HG02884 (cell line): ENCODE measurements around the gene CDC42BPG.

Experiments
- ATAC-seq: cut with Tn5 transposase; IDR thresholded peaks from one replicate; pipeline ENCODE4 v1.9.1; 2021; ENCODE audit warnings: mild to moderate bottlenecking, moderate library complexity; ENCODE audit not compliant: unreplicated experiment

The CDC42BPG gene, protein sequence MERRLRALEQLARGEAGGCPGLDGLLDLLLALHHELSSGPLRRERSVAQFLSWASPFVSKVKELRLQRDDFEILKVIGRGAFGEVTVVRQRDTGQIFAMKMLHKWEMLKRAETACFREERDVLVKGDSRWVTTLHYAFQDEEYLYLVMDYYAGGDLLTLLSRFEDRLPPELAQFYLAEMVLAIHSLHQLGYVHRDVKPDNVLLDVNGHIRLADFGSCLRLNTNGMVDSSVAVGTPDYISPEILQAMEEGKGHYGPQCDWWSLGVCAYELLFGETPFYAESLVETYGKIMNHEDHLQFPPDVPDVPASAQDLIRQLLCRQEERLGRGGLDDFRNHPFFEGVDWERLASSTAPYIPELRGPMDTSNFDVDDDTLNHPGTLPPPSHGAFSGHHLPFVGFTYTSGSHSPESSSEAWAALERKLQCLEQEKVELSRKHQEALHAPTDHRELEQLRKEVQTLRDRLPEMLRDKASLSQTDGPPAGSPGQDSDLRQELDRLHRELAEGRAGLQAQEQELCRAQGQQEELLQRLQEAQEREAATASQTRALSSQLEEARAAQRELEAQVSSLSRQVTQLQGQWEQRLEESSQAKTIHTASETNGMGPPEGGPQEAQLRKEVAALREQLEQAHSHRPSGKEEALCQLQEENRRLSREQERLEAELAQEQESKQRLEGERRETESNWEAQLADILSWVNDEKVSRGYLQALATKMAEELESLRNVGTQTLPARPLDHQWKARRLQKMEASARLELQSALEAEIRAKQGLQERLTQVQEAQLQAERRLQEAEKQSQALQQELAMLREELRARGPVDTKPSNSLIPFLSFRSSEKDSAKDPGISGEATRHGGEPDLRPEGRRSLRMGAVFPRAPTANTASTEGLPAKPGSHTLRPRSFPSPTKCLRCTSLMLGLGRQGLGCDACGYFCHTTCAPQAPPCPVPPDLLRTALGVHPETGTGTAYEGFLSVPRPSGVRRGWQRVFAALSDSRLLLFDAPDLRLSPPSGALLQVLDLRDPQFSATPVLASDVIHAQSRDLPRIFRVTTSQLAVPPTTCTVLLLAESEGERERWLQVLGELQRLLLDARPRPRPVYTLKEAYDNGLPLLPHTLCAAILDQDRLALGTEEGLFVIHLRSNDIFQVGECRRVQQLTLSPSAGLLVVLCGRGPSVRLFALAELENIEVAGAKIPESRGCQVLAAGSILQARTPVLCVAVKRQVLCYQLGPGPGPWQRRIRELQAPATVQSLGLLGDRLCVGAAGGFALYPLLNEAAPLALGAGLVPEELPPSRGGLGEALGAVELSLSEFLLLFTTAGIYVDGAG (N-terminal part only)

DNA sequence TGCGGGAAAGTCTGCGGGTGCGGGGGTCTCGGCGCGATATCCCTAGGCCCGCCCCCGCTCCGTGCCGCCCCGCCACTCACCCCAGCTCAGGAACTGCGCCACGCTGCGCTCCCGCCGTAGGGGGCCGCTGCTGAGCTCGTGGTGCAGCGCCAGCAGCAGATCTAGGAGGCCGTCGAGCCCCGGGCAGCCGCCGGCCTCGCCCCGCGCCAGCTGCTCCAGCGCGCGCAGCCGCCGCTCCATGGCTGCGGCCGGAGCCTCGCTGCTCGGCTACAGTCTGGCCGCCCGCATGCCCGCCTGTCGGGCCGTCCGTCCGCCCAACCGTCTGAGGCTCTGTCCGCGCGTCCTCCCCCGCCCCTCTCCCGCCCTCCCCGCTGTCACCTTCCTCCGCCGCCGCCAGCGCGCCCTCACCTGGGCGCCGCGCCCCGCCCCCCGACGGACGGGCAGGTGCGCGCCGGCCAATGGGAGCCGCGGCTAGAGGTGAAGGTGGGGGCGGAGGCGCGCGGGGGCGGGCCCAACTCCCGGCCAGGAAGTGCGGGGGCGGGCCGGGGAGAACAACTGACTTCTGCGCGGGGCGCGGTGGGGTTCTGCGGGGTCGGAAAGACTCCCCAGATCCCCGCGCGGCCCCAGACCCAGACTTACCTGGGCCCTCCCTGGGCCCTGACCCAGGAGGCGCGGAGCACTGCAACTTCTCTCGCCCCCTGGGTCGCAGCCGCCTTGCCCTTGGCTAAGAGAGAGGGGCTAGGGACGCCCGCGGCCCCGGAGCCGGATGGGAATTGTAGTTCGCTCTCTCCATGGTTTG lies at the start of gene CDC42BPG:
Gene CDC42BPG, minus strand, starts transcription at position 324 of the 799 bp plus-strand sequence. Its CDS starts 84 bp downstream, at position 240.
- no peak for ATAC-seq

DNA sequence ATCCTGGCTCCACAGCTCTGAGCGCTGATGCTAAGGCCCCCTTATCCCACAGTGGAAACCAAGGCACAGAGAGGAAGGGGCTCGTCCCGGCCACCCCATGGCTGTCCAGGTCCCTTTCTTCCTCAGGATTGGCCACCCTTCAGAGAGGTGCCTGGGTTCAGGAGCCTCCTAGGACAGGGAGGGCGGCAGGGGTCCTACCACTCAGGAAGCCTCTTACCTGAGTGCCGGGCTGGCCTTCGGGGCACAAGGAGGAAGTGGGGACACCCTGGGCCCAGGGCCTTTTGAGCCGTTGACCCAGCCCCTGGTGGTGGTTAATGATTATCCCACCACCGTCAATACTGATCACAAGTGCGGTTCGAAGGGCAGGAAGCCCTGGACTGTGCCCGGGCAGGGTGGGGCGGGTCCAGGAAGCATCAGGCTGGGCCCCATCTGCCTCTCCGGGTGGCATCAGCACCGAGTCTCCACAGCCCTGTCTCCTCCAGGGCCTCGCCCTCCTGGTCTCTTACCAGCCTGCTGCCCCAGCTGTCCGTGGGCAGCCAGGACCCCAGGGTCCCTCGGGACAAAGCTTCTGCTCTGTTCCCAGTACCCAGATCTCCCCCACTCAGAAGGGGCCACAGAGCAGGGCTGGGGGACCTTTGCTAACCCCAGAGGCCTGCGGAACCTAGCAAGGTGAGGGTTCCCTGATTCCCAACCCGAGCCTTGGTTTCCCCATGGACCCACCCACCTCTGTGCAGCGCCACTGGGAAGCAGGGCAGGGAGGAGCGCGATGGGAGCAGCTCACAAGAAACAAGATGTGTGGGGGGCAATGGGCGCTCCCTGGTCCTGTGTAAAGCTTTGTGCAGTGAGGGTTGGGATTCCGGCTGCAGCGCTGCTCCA lies 49.0 kb upstream of the CDC42BPG start:
- no peak for ATAC-seq

DNA sequence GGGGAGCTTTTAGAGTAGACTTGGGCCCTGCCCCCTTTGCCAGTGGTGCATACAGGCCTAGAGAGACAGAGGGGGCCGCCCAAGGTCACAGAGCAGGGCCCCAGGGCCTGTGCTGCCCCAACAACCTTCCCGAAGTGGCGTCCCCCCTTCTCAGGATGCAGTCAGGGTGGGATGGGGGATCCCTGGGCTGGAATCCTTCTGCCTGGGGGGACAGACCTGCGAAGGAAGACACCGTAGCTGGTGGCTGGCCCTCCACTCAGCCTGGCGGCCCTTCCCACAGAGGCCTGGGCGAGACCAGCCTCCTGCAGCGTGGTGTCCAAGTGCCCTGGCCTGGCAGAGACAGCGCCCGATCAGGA lies 48.4 kb upstream of the CDC42BPG start:
- ATAC-seq, result no peak

DNA sequence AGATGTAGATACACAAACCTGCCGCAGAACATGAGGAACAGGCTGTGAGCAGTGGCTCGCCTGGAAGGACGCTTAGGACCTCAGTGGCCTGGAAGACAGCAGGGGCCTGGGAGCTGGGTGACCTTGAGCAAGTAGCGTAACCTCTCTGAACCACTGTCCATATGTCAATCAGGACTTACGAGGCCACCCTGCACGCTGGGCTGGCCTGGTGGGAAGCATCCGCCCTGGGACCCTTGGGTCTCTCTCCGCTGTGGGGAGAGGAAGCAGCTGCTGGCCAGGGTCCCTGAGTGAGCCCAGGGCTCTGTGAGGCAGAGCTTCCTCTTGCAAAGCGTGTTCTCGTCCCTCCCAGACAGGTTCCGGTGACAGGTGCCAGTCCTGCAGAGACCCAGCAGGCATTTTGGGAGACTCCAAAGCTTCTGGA lies 48.0 kb upstream of the CDC42BPG start:
- no peak for ATAC-seq

DNA sequence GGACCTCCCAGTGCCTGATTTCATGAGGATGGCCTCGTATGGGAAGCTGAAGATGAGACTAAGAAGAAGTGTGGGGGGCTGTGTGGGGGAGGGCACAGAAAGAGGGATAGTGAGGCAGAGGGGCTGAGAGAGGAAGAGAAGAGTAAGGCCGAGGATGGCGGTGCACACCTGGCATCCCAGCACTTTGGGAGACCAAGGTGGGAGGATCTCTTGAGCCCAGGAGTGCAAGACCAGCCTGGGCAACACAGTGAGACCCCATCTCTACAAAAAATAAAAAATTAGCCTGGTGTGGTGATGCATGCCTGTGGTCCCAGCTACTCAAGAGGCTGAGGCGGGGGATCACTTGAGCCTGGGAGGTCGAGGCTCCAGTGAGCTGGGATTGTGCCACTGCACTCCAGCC lies 47.4 kb upstream of the CDC42BPG start:
- no peak for ATAC-seq

DNA sequence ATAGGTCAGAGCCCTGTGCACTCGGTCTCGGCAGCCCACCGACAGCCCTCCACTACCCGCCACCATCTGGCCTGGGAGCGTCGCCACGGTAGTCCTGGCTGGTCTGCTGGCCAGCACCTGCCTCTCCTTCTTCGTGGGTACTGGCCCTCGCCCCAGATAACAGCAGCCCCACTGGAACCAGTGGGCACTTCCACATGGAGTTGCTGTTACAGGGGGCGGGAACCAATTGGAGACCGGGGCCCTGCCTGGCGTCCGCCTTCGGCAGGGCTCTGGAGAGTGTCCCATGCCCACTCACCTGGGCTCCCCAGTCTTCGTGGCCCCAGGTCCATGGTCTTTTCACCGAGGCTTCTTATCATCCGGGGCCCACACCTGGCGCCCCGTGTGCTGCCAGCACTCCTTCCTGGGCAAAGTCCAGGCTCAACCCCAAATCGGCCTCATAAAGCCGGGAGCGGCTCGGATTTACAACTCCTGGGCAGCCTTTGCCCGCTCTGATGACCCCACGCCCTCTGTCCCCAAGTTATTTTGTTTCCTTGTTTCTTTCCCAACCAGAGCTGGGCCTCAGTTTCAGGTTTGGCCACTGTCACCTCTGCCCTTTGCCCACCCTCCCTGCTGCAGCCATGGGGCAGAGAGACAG lies 46.9 kb upstream of the CDC42BPG start:
- ATAC-seq, result no peak

DNA sequence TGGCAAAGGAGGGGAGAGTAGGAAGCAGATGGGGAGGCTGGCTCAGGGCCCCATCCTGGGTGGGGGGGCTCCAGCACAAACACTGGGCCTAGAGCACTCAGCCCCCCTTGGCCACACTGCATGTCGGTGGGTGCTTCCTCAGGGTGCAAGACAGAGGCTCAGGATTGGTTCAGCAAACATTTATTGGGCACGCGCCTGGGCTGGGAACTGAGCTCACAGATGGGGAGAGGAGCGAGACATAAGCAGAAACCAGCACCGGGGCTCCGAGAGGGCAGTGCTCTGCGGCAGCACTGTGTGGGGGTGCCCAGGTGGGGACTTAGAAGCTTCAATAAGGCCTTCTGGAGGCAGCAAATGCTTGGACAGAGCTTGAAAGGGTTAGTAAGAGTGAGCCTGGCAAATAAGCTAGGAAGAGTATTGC lies 46.1 kb upstream of the CDC42BPG start:
- ATAC-seq, result no peak

DNA sequence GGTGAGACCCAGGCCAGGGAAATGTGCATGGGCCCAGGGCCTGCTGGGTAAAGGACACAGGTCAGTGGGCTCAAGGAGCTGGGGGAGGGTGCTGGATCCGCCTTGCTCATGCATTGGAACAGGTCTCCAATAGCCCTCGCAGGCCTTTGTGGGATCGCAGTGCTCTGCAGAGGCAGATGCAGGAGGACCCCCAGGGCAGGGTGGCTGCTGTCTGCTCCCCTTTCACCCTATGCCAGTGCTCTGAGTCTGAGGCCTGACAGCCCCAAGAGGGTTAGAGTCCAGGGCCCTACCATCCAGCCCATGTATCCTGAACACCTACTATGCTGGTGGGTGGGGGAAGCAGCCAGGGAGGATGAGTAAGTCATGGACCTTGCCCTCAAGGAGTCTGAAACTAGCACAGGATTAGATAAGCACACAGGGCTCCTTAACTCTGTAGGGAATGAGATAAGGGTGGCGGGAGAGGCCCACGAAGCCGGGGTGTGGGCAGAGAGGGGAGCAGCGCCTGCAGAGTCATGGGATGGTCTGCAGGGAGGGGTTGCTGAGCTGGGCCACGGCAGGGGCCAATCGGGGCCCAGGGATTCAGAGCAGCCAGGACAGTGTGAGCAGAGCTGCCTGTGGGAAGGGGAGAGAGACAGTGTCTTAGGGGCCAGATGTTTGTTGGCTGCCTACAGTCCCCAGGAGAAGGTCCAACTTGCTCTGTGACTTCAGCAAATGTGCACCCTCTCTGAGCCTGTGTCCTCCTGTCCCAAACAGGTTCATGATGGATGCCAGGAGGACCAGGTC lies 44.5 kb upstream of the CDC42BPG start:
- no peak for ATAC-seq

DNA sequence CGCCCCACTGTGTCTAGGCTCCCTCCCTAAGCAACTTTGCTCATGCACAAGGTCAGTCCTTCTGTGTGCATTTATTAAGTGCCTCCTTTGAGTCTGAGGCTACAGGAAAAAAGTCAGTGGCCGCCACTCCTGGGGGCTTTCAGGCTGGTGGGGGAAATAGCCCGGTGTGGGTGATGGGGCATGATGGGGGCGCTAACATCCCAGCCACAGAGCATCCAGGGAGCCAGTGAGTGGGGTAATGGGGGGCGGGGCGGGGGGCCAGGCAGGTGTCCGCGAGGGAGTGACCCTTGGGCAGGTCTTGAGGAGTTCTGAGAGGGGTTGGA lies 43.9 kb upstream of the CDC42BPG start:
- ATAC-seq, result no peak

DNA sequence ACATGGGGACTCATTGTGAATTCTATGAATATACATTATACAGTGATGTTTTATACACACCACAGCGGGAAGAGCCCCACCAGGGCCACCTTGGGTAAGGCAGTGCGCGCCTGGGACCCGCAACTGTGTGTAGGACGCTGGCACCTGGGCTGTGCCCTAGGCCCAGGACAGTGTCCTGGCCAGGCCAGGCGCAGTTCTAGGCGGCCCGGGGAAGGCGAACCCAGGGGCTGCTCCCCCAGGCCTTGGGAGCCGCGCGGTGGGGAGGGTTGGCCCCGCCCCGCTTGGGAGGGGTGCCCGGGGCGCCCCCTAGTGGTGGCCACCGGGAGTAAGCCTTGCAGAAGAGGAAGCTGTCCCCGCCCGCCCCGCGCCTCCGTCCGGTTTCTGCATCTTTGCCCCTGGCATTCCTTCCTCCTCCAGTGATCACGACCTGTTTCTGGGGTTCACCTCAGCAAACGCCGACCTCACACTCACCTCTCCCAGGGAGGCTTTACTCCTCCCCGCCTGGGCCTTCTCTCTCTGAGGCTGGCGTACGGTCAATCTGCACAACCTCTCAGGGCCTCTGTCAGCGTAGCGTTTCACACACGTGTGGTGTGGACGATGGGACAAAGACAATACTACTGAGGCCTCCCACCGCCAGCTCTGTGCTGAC lies 43.4 kb upstream of the CDC42BPG start:
- ATAC-seq, result no peak

DNA sequence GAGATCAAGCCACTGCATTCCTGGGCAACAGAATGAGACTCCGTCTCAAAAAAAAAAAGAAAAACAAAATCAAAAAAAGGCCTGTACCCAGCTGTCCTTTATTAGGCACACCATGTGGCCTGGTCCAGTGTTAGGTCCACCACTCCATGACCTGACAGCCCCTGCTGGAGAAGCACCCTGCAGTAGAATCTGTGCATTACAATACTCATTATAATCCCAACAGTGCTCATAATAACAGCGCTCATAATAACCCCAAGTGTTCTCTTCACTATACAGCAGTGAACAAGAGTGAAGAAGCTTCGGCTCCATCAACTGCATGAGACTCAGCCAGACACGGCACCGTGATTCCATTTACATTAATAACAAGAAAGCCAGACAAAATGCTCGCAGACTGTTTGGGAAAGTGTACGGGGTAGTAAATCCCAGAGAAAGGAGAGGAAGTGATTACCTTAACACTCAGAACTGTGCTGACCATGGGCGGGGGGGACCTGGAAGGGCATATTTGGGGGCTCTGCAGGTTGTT lies 42.8 kb upstream of the CDC42BPG start:
- ATAC-seq, result no peak

DNA sequence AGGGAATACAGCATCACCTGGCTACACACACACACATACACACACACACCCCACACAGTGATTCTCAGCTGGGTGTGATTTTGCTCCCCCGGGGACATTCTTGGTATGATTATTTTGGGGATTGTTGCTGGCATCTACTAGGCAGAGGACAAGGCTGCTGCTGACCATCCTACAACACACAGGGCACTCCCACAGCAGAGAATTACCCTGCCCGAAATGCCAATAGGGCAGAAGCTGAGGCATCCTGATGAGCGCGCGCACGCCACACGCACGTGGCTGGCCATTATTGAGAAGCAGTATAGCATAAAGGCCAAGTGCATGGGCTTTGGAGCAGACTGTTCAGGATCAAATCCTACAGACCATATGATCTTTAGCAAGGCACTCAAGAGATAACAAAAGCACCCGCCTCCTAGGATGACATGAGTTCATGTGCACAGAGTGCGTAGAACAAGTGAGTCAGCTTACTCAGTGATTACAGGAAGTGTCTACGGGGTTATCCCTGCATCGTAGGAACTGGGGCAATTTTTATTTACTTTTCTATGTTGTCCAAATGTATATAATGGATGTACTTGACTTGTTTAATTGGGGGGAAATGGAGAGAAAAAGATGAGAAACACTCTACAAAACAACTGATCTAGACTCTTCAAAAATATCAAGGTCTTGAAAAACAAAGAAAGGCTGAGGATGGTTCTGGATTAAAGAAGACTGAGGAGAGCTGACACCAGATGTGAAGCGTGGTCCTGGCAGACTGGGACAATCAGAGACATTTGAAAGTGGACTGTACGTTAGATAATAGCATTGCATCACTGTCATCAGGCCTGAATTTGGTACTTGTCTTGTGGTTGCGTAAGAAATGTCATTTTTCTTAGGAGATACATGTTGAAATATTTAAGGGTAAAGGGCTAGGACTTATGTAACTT lies 41.2 kb upstream of the CDC42BPG start:
- ATAC-seq, result no peak

DNA sequence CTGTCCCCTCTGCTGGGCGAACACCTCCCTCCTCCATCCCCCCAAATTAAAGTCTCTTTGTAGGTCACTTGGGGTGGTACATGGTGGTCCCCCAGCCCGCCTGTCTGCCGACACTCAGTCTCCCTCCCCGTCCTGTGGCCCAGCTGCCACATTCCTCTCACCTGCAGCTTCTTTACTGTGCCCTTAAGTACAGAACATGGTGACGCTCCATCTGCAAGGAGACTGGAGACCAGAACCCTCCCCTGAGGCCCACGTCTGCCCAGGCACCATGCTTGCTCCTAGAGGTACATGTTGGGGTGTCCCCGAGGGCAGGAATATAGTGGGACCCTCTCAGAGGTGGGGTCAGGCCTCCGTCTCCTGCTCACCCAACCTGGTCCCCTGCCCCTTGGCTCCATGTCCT lies 39.6 kb upstream of the CDC42BPG start:
- no peak for ATAC-seq

DNA sequence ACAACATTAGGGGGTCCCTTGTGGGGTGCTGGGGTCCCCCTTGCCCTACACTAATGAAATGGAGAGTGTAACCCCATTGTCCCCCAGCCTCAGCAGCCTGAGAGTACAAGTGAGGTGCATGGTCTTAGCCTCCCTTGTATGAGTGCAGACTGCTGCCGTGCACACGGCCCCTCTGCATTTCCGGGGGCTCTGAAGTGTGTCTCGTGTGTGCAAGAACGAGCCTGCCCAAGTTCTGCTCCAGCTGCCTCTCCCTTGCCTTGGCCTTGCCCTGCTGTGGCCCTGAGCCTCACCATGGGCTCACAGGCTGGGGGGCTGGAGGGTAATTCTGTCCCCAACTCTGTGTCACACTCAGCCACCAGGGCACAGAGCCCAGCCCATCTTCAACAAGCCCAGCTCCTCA lies 39.1 kb upstream of the CDC42BPG start:
- no peak for ATAC-seq

DNA sequence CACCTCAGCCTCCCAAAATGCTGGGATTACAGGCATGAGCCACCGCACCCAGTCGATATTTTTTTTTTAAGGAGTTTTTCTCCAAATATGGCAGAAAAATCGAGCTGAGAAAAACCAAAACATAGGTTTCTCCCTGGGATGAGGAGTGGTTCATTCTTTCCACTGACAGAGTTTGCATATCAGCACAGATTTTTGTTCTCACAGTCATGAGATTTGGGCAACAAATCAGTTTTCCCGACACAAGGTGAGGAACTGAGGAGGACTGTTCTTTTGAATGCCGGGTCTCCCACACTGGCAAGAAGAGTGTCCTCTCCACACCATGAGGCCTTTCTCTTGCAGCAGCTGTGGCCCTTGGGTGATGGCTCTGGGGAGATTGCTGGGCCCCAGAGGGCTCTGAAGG lies 37.8 kb upstream of the CDC42BPG start:
- no peak for ATAC-seq

DNA sequence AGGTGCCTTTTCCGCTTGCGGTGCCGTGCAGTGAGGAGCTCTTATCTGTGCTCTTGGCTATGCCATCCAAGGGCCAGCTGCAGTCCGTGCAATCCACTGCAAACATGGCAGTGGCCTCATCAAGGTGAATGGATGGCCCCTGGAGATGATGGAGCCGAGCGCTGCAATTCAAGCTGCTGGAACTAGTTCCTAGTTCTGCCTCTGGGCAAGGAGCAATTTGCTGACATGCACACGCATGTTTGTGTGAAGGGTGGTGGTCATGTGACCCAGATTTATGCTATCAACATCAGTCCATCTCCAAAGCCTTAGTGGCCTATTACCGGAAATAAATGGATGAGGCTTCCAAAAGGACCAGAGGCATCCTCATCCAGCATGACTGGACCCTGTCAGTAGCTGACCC lies 37.0 kb upstream of the CDC42BPG start:
- ATAC-seq, result no peak
